ENCODE data around the gene GABRA5. TPM values are rescaled to one million over a fixed set of nuclear protein-coding genes. Genes with fewer than 3 reads are reported as not detected.

Gene GABRA5
- polyA plus RNA-seq, 3 donors: not detected

- Histone ChIP-seq H3K79me2 (ENCODE audit: insufficient read depth, low read length) (no peaks in the 10 kb centered on the region), H3K36me3 (replicated peaks in 1 of 2; ENCODE audit: control insufficient read depth in 1 of 2, insufficient read depth in 2 of 2, low read length in 2 of 2) (no peaks in the 10 kb centered on the region), H3K9ac (ENCODE audit: insufficient read depth, low read length, poor library complexity, severe bottlenecking) (no peak overlapping the region), H3K27ac (ENCODE audit: low read depth in 1 of 2, low read length in 2 of 2) (no peak overlapping the region), H3K4me2 (replicated peaks; ENCODE audit: extremely low read depth, low read length, poor library complexity, severe bottlenecking) (no peak overlapping the region), H2AFZ (ENCODE audit: insufficient read depth, low read depth, low read length, poor library complexity, severe bottlenecking) (no peak overlapping the region), H4K20me1 (ENCODE audit: insufficient read depth, low read length) (no peaks in the 10 kb centered on the region), H3K4me3 (replicated peaks in 1 of 3; ENCODE audit: low read depth in 2 of 3, low read length in 3 of 3) (no peak overlapping the region), H3K9me3 (replicated peaks in 1 of 2; ENCODE audit: control insufficient read depth in 1 of 2, insufficient read depth in 1 of 2, low read length in 2 of 2) (no peaks in the 10 kb centered on the region), H3K4me1 (ENCODE audit: control insufficient read depth in 1 of 2, insufficient read depth in 2 of 2, low read length in 2 of 2) (no peaks in the 10 kb centered on the region), H3K27me3 (ENCODE audit: control insufficient read depth in 2 of 2, insufficient read depth in 2 of 2, low read length in 2 of 2) (peaks cover 0 to under 1% of the 10 kb centered on the region in 2 donors)
- no peak overlapping the region for H3K27ac Mint-ChIP-seq
- intact Hi-C loops (cut with micrococcal nuclease): no loop called here
- no peak for DNase-seq
- WGBS (ENCODE audit: insufficient coverage): 60% methylated on average over 2 of the region's 4 CpGs
- TF ChIP-seq CTCF (IDR thresholded peaks at IDR 0.05): no peak
- no peaks in the 10 kb centered on the region for H3K9me3 Mint-ChIP-seq
- no peak overlapping the region for H3K4me3 Mint-ChIP-seq
- no peaks in the 10 kb centered on the region for H3K4me1 Mint-ChIP-seq
- H3K36me3 Mint-ChIP-seq: no peaks in the 10 kb centered on the region
- H3K27me3 Mint-ChIP-seq (ENCODE audit: low read depth in 3 of 3): peaks cover 2 to 4% (median 3%) of the 10 kb centered on the region in 3 donors
Measured at GRCh38 chr15:26886566-26886965, 19.7 kb downstream of the GABRA5 start.

DNA sequence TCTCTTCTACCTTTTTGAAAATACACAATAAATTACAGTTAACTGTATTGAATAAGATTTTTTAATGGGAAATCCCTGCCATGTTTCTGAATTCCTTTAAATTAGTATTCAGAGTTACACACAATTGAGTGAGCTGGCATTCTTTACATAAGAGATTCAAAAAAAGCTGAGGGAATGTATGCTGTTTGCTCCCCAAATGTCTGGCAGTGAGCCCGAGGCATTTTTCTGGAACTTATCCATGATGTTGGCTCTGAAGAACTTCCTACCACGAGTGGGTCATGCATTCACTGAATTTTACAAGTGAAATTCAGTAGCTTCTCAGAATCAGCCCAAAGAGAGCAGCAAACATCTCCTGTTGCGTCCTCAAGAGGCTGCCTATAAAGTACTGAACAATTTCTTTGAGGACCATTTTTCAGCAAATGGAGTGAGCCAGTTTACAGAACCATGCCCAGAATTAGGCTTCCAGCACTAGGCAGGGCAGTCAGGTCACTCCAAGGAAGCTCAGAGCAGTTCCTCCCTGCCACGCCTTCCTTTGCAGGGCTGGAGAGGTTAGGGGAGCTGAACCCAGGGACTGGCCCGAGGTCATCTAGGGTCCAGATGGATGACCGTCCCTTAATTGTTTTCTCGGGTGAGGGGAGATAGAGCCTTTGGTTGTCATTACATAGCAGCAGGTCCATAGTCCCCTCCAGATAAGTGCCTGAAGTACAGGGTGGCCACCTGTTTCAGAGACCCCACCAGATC is 21.2 kb downstream of the GABRA5 start:
- H3K4me3 ChIP-seq (replicated peaks in 1 of 3; ENCODE audit: low read depth in 2 of 3, low read length in 3 of 3): no peak overlapping the region
- WGBS (ENCODE audit: insufficient coverage): 49% methylated on average over 3 of the region's 7 CpGs
- Mint-ChIP-seq H3K27me3 (ENCODE audit: low read depth in 3 of 3) (peaks cover 10 to 12% (median 11%) of the 10 kb centered on the region in 3 donors), H3K36me3 (no peaks in the 10 kb centered on the region), H3K4me1 (no peaks in the 10 kb centered on the region), H3K4me3 (no peak overlapping the region), H3K9me3 (peaks cover under 1 to 6% (median 4%) of the 10 kb centered on the region in 7 donors), H3K27ac (no peak overlapping the region)
- no peak overlapping the region for H3K9ac ChIP-seq (ENCODE audit: insufficient read depth, low read length, poor library complexity, severe bottlenecking)
- H3K79me2 ChIP-seq (ENCODE audit: insufficient read depth, low read length): no peaks in the 10 kb centered on the region
- no peaks in the 10 kb centered on the region for H3K36me3 ChIP-seq (replicated peaks in 1 of 2; ENCODE audit: control insufficient read depth in 1 of 2, insufficient read depth in 2 of 2, low read length in 2 of 2)
- DNase-seq: no peak
- intact Hi-C loops (cut with micrococcal nuclease): no loop called here
- H2AFZ ChIP-seq (ENCODE audit: insufficient read depth, low read depth, low read length, poor library complexity, severe bottlenecking): no peak overlapping the region
- H3K9me3 ChIP-seq (replicated peaks in 1 of 2; ENCODE audit: control insufficient read depth in 1 of 2, insufficient read depth in 1 of 2, low read length in 2 of 2): peaks cover 4 to 6% of the 10 kb centered on the region in 2 donors
- H3K27me3 ChIP-seq (ENCODE audit: control insufficient read depth in 2 of 2, insufficient read depth in 2 of 2, low read length in 2 of 2): peaks cover 0 to 5% of the 10 kb centered on the region in 2 donors
- no peak overlapping the region for H3K4me2 ChIP-seq (replicated peaks; ENCODE audit: extremely low read depth, low read length, poor library complexity, severe bottlenecking)
- no peak for TF ChIP-seq CTCF (IDR thresholded peaks at IDR 0.05)
- no peak overlapping the region for H3K27ac ChIP-seq (ENCODE audit: low read depth in 1 of 2, low read length in 2 of 2)
- no peaks in the 10 kb centered on the region for H4K20me1 ChIP-seq (ENCODE audit: insufficient read depth, low read length)
- no peaks in the 10 kb centered on the region for H3K4me1 ChIP-seq (ENCODE audit: control insufficient read depth in 1 of 2, insufficient read depth in 2 of 2, low read length in 2 of 2)
